Caco-2 (cell line): ENCODE measurements around the gene PCDHGA6. TPM values are rescaled to one million over a fixed set of nuclear protein-coding genes. Genes with fewer than 3 reads are reported as not detected.
"Not testable (repeated sequence)": the region's sequence is repeated elsewhere in the genome, so short reads cannot be mapped to it uniquely, and the experiment has no call there.

Source experiments
- BruUV-seq: library from RNA; stranded (reverse); fragments of 400-500 nt; replicated peaks from 2 replicates; lab custom pipeline; 2021; lab: Mats Ljungman, UMichigan
- CTCF ChIA-PET: fragments of 300-600 bp; sonication (Branson Sonifier 250); formaldehyde crosslinking; loops from one replicate; lab custom pipeline; 2022; ENCODE audit warnings: antibody characterized with exemption; lab: Charles Lee
- POLR2A ChIA-PET: fragments of 300-600 bp; sonication (Branson Sonifier 250); formaldehyde crosslinking; loops from one replicate; lab custom pipeline; 2022; ENCODE audit warnings: antibody characterized with exemption; lab: Charles Lee
- DNase-seq, 2 experiments: peaks; one replicate each; pipeline versions ENCODE4 v3.0.0 to v3.0.0-alpha.2; 2020 to 2022
- H3K27me3 ChIP-seq: replicated peaks from 2 replicates; pipeline ENCODE4 v1.6.0; 2011; ENCODE audit warnings: low read length; ENCODE audit not compliant: control insufficient read depth, insufficient read depth
- H3K36me3 ChIP-seq: 2 replicates; pipeline ENCODE4 v1.5.1; 2011; ENCODE audit warnings: low read length; ENCODE audit not compliant: control insufficient read depth, insufficient read depth
- H3K4me1 ChIP-seq: fragments of 250-450 bp; sonication (Bioruptor Pico); 2 replicates; pipeline ENCODE4 v1.5.1; 2020; ENCODE audit warnings: mild to moderate bottlenecking
- H3K4me3 ChIP-seq: 2 replicates; pipeline ENCODE4 v1.5.1; 2011; ENCODE audit warnings: low read depth, mild to moderate bottlenecking, control low read depth, low read length
- H3K9me3 ChIP-seq: fragments of 250-450 bp; sonication (Bioruptor Pico); 2 replicates; pipeline ENCODE4 v1.5.1; 2020; ENCODE audit warnings: mild to moderate bottlenecking, moderate library complexity
- H3K27ac Mint-ChIP-seq: one replicate; pipeline ENCODE4 v1.8.0; 2022; ENCODE audit warnings: mixed read lengths; ENCODE audit not compliant: unreplicated experiment
- H3K27me3 Mint-ChIP-seq: one replicate; pipeline ENCODE4 v1.8.0; 2022; ENCODE audit warnings: mixed read lengths; ENCODE audit not compliant: insufficient read depth, unreplicated experiment
- H3K36me3 Mint-ChIP-seq: one replicate; pipeline ENCODE4 v1.8.0; 2022; ENCODE audit warnings: mild to moderate bottlenecking, mixed read lengths; ENCODE audit not compliant: insufficient read depth, unreplicated experiment
- H3K4me1 Mint-ChIP-seq: one replicate; pipeline ENCODE4 v1.8.0; 2022; ENCODE audit warnings: low read depth, mixed read lengths; ENCODE audit not compliant: unreplicated experiment
- H3K4me3 Mint-ChIP-seq: one replicate; pipeline ENCODE4 v1.8.0; 2022; ENCODE audit warnings: mild to moderate bottlenecking, moderate library complexity, mixed read lengths; ENCODE audit not compliant: unreplicated experiment
- H3K9me3 Mint-ChIP-seq: one replicate; pipeline ENCODE4 v1.8.0; 2022; ENCODE audit warnings: mixed read lengths; ENCODE audit not compliant: unreplicated experiment
- intact Hi-C: fragments of 100-400 bp; cut with micrococcal nuclease; formaldehyde crosslinking; loops from one replicate; pipeline ENCODE4 v1.10.0; 2022; ENCODE audit not compliant: unreplicated experiment
- total RNA-seq: library from RNA; stranded (reverse); gene quantifications from 2 replicates; pipeline ENCODE4 v1.2.3, GENCODE V29; 2022
- TF ChIP-seq, protein P1 (sequence below), 2 experiments: fragments of 200-600 bp in 1 of 2; IDR thresholded peaks; 1 replicate in 1 of 2; 2 replicates in 1 of 2; pipeline versions ENCODE4 v1.5.1 to v1.8.0; 2011 to 2022; ENCODE audit warnings: antibody characterized with exemption in 1 of 2, control low read depth in 1 of 2, inconsistent platforms in 1 of 2, low read depth in 1 of 2, low read length in 1 of 2, mild to moderate bottlenecking in 1 of 2, moderate library complexity in 1 of 2; ENCODE audit not compliant: insufficient read depth in 1 of 2, severe bottlenecking in 1 of 2, unreplicated experiment in 1 of 2

PCDHGA6 gene
- total RNA-seq, 1 experiment from 2014 or later = 0.79 TPM

DNA sequence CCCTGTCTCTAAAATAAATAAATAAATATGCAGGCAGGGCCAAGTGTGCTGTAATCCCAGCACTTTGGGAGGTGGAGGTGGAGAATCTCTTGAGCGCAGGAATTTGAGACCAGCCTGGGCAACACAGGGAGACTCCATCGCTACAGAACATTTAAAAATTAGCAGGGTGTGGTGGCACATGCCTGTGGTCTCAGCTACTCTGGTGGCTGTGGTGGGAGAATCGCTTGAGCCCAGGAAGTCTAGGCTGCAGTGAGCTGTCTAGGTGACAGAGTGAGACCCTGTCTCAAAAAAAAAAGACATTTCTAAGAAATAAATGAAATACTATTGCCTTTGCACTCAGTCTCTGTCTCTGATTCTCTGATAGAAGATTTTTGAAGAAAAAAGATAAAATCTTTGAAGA lies 37.9 kb downstream of the PCDHGA6 start:
- H3K9me3 ChIP-seq = peaks cover 10% of the 10 kb centered on the region
- H3K27me3 Mint-ChIP-seq = no peaks in the 10 kb centered on the region
- H3K4me3 ChIP-seq = no peak overlapping the region
- H3K4me1 ChIP-seq = no peaks in the 10 kb centered on the region
- no peaks in the 10 kb centered on the region for H3K27me3 ChIP-seq
- no peak for DNase-seq
- H3K4me1 Mint-ChIP-seq = no peaks in the 10 kb centered on the region
- intact Hi-C loops = loop anchor here (5.0 kb wide), 1 partner anchor 89 kb away; the partner anchor contains the start of gene TAF7
- no peak overlapping the region for H3K4me3 Mint-ChIP-seq
- BruUV-seq = no TSS peak
- CTCF ChIA-PET = no interaction called here
- TF ChIP-seq, protein P1, sequence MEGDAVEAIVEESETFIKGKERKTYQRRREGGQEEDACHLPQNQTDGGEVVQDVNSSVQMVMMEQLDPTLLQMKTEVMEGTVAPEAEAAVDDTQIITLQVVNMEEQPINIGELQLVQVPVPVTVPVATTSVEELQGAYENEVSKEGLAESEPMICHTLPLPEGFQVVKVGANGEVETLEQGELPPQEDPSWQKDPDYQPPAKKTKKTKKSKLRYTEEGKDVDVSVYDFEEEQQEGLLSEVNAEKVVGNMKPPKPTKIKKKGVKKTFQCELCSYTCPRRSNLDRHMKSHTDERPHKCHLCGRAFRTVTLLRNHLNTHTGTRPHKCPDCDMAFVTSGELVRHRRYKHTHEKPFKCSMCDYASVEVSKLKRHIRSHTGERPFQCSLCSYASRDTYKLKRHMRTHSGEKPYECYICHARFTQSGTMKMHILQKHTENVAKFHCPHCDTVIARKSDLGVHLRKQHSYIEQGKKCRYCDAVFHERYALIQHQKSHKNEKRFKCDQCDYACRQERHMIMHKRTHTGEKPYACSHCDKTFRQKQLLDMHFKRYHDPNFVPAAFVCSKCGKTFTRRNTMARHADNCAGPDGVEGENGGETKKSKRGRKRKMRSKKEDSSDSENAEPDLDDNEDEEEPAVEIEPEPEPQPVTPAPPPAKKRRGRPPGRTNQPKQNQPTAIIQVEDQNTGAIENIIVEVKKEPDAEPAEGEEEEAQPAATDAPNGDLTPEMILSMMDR (IDR thresholded peaks at IDR 0.05; ENCODE audit: insufficient read depth in 1 of 2, low read depth in 1 of 2, low read length in 1 of 2, severe bottlenecking in 1 of 2, unreplicated experiment in 1 of 2) = no peak
- POLR2A ChIA-PET = no interaction called here
- H3K36me3 ChIP-seq = no peaks in the 10 kb centered on the region
- H3K36me3 Mint-ChIP-seq = peaks cover 4% of the 10 kb centered on the region
- H3K9me3 Mint-ChIP-seq = peaks cover 35% of the 10 kb centered on the region
- H3K27ac Mint-ChIP-seq = no peak overlapping the region

DNA sequence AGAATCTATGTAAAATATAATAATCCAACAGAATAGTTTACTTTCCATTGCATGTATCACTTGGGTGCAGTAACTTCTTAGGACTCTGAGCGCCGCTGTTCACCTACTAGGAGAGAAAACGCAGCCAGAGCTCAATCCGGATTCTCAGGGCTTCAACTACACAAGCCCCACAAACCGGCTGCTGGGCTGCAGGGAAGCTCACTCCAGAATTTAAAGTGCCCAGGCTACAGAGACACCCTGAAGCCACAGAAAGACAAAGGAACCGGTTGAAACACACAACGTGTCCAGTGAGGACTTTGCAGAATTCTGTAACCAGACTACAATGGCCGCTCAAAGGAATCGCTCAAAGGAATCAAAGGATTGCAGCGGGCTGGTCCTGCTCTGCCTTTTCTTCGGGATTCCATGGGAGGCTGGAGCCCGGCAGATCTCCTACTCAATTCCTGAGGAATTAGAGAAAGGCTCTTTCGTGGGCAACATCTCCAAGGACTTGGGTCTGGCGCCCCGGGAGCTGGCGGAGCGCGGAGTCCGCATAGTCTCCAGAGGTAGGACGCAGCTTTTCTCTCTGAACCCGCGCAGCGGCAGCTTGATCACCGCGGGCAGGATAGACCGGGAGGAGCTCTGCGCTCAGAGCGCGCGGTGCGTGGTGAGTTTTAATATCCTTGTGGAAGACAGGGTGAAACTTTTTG lies 39.3 kb downstream of the PCDHGA6 start, which contains the start of gene PCDHGA10:
PCDHGA10 (plus strand) TSS at position 134 of the 686 bp plus-strand sequence; CDS start at position 323, 189 bp downstream.
- Histone ChIP-seq H3K4me3 (peak within 1 kb of the TSS; percentile 49), H3K36me3 (no peaks in the 10 kb centered on the region), H3K9me3 (peaks cover 11% of the 10 kb centered on the region), H3K27me3 (no peaks in the 10 kb centered on the region), H3K4me1 (no peaks in the 10 kb centered on the region)
- H3K4me1 Mint-ChIP-seq = no peaks in the 10 kb centered on the region
- ChIA-PET POLR2A (interaction anchor here (1.4 kb wide), 1 partner anchor 92 kb away, joined by 4 read pairs; the partner anchor contains the start of gene TAF7), CTCF (interaction anchor here (0.9 to 2.1 kb wide), 8 partner anchors 87 to 190 kb away, joined by 3 to 16 read pairs (median 4); partner anchors contain the start of gene PCDHB14)
- H3K9me3 Mint-ChIP-seq = peaks cover 37% of the 10 kb centered on the region
- peaks cover 8% of the 10 kb centered on the region for H3K36me3 Mint-ChIP-seq
- H3K4me3 Mint-ChIP-seq = peak within 1 kb of the TSS; percentile 86
- H3K27ac Mint-ChIP-seq = no peak within 1 kb of the TSS
- TF ChIP-seq, protein P1 (IDR thresholded peaks at IDR 0.05; ENCODE audit: insufficient read depth in 1 of 2, low read depth in 1 of 2, low read length in 1 of 2, severe bottlenecking in 1 of 2, unreplicated experiment in 1 of 2) = peak; percentile 50 to 55
- intact Hi-C loops = loop anchor here (1.0 to 5.0 kb wide), 4 partner anchors 91 to 147 kb away; partner anchors contain the start of gene TAF7
- DNase-seq = peak in 1 of 2 experiments; percentile 50
- TSS peak; percentile 19 for BruUV-seq
- no peaks in the 10 kb centered on the region for H3K27me3 Mint-ChIP-seq

- intact Hi-C loops = loop anchor here (1.0 to 5.0 kb wide), 3 partner anchors 91 to 147 kb away; partner anchors contain the start of gene TAF7
- Histone ChIP-seq H3K9me3 (peaks cover 11% of the 10 kb centered on the region), H3K4me3 (peak overlapping the region; percentile 49), H3K4me1 (no peaks in the 10 kb centered on the region), H3K27me3 (no peaks in the 10 kb centered on the region), H3K36me3 (no peaks in the 10 kb centered on the region)
- ChIA-PET CTCF (interaction anchor here (1.1 to 2.1 kb wide), 6 partner anchors 102 to 190 kb away, joined by 4 to 16 read pairs (median 6); partner anchors contain the start of gene PCDHB14), POLR2A (interaction anchor here (1.4 kb wide), 1 partner anchor 93 kb away, joined by 4 read pairs; the partner anchor contains the start of gene TAF7)
- no peak for DNase-seq
- TF ChIP-seq, protein P1 (IDR thresholded peaks at IDR 0.05; ENCODE audit: insufficient read depth in 1 of 2, low read depth in 1 of 2, low read length in 1 of 2, severe bottlenecking in 1 of 2, unreplicated experiment in 1 of 2) = no peak
- Mint-ChIP-seq H3K36me3 (peaks cover 14% of the 10 kb centered on the region), H3K4me3 (peak overlapping the region; percentile 86), H3K27ac (no peak overlapping the region), H3K4me1 (no peaks in the 10 kb centered on the region), H3K9me3 (peaks cover 42% of the 10 kb centered on the region), H3K27me3 (no peaks in the 10 kb centered on the region)
- no TSS peak for BruUV-seq
Measured at GRCh38 chr5:141413540-141414069, 39.9 kb downstream of the PCDHGA6 start.

DNA sequence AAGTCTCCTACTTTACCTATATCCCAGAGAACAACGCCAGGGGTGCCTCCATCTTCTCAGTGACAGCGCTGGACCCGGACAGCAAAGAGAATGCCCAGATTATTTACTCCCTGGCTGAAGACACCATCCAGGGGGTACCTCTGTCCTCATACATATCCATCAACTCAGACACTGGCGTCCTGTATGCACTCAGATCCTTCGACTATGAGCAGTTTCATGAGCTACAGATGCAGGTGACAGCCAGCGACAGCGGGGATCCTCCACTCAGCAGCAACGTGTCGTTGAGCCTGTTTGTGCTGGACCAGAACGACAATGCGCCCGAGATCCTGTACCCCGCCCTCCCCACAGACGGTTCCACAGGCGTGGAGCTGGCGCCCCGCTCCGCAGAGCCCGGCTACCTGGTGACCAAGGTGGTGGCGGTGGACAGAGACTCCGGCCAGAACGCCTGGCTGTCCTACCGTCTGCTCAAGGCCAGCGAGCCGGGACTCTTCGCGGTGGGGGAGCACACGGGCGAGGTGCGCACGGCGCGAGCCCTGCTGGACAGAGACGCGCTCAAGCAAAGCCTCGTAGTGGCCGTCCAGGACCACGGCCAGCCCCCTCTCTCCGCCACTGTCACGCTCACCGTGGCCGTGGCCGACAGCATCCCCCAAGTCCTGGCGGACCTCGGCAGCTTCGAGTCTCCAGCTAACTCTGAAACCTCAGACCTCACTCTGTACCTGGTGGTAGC lies 41.0 kb downstream of the PCDHGA6 start:
- H3K36me3 ChIP-seq, H3K27ac Mint-ChIP-seq, CTCF ChIA-PET, H3K27me3 ChIP-seq, H3K4me3 ChIP-seq, H3K27me3 Mint-ChIP-seq, H3K4me3 Mint-ChIP-seq, POLR2A ChIA-PET, BruUV-seq, DNase-seq, H3K4me1 Mint-ChIP-seq, H3K4me1 ChIP-seq: not testable (repeated sequence)
- peaks cover 39% of the 10 kb centered on the region for H3K9me3 Mint-ChIP-seq
- H3K36me3 Mint-ChIP-seq = peaks cover 23% of the 10 kb centered on the region
- intact Hi-C loops = loop anchor here (5.0 kb wide), 1 partner anchor 92 kb away; the partner anchor contains the start of gene TAF7
- peaks cover 15% of the 10 kb centered on the region for H3K9me3 ChIP-seq
